ENCODE measurements around the gene ZSWIM1. TPM values are rescaled to one million over a fixed set of nuclear protein-coding genes. Genes with fewer than 3 reads are reported as not detected.

Gene ZSWIM1
- total and polyA plus RNA-seq, 12 donors = 3.8 to 12.0 (median 9.8) TPM

DNA sequence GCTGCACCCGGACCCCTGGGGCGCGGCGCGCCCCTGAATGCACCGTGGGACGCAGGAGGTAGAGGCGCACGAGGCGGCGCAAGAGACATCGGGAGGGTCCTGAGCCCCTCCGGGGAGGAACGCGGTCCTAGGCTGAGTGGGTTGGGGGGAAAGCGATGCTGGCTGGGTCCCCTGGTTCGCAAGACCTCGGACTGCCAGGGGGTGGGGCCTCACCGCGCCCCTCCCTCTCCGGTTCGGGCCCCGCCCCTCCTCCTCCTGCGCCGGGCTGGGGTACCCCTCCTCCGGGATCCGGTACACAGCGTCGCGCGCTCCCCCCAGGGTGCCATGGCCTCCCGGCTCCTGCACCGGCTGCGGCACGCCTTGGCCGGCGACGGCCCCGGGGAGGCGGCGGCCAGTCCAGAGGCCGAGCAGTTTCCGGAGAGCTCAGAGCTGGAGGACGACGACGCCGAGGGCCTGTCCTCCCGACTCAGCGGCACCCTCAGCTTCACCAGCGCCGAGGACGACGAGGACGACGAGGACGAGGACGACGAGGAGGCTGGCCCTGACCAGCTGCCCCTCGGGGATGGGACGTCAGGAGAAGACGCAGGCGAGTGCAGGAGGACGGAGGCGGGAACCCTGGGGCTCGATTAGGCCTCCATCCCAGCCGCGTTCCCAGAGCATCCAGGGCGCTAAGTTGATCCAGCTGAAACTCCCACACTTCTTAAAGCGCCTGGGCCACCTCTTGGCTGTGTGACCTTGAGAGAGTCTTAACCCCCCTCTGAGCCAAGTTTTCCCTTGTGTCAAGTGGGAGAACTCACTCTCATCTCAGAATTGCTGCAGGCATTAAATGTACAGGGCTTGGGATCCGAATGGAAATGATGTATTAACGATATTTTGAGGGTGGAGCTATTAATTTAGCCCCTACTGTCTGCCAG is 46.9 kb upstream of the ZSWIM1 start:
- Histone ChIP-seq H3K4me3 (peak overlapping the region; percentile 49 to 90 (median 75)), H3K4me1 (peaks cover 7 to 50% (median 35%) of the 10 kb centered on the region in 9 donors), H3K36me3 (peaks cover 0 to 37% (median 0%) of the 10 kb centered on the region in 9 donors), H3K9me3 (no peaks in the 10 kb centered on the region), H3K27ac (peak overlapping the region; percentile 78 to 99 (median 95)), H3K27me3 (no peaks in the 10 kb centered on the region)
- peak; percentile 81 to 91 (median 87) for ATAC-seq
- intact Hi-C loops (cut with DNase I) = loop anchor here in 3 of 10 donors (2.0 to 10.0 kb wide), 4 partner anchors 23 to 141 kb away; partner anchors contain the start of genes ACOT8 (in 1 of the 3), SPATA25 (in 1 of the 3), ZNF335 (in 1 of the 3) and ZSWIM1 (in 1 of the 3)
- TF ChIP-seq CTCF (IDR thresholded peaks at IDR 0.05) = no peak
- DNase-seq = peak; percentile 80 to 83
- 2% methylated on average over 63 to 70 of the region's 71 CpGs for WGBS, 2 donors

DNA sequence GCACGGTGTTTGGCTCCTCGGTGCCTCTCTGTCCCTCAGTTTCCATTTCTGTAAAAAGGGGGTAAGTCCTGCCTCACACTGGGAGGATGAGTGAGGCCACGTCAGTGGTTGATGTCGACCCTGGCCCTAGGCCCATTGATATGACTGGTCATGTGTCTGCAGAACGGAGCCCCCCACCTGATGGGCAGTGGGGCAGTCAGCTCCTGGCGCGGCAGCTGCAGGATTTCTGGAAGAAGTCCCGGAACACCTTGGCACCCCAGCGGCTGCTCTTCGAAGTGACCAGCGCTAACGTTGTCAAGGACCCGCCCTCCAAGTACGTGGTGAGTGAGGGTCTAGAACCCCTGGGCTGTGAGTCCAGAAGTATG is 46.2 kb upstream of the ZSWIM1 start:
- Histone ChIP-seq H3K27ac (peak overlapping the region; percentile 78 to 99 (median 95)), H3K27me3 (no peaks in the 10 kb centered on the region), H3K9me3 (no peaks in the 10 kb centered on the region), H3K36me3 (peaks cover 0 to 43% (median 0%) of the 10 kb centered on the region in 9 donors), H3K4me1 (peaks cover 7 to 50% (median 35%) of the 10 kb centered on the region in 9 donors), H3K4me3 (peak overlapping the region; percentile 49 to 90 (median 75))
- 54 to 62% methylated on average over 14 of the region's 14 CpGs for WGBS, 2 donors
- TF ChIP-seq CTCF (IDR thresholded peaks at IDR 0.05) = no peak
- intact Hi-C loops (cut with DNase I) = loop anchor here in 3 of 10 donors (2.0 to 10.0 kb wide), 4 partner anchors 22 to 140 kb away; partner anchors contain the start of genes ACOT8 (in 1 of the 3), SPATA25 (in 1 of the 3), ZNF335 (in 1 of the 3) and ZSWIM1 (in 1 of the 3)
- ATAC-seq (no peak), DNase-seq (peak in 1 of 2 donors; percentile 23)

- peaks cover 0 to 49% (median 0%) of the 10 kb centered on the region in 9 donors for H3K36me3 ChIP-seq
- H3K4me1 ChIP-seq = peaks cover 7 to 50% (median 35%) of the 10 kb centered on the region in 9 donors
- TF ChIP-seq CTCF (IDR thresholded peaks at IDR 0.05) = peak in 1 of 9 donors; percentile 6
- DNase-seq (no peak), ATAC-seq (no peak)
- no peaks in the 10 kb centered on the region for H3K27me3 ChIP-seq
- H3K4me3 ChIP-seq = peak overlapping the region in 9 of 10 donors; percentile 49 to 90 (median 75)
- H3K27ac ChIP-seq = peak overlapping the region in 9 of 10 donors; percentile 92 to 99 (median 96)
- WGBS, 2 donors = 59 to 62% methylated on average over 3 of the region's 3 CpGs
- no peaks in the 10 kb centered on the region for H3K9me3 ChIP-seq
- intact Hi-C loops (cut with DNase I) = loop anchor here in 3 of 10 donors (2.0 to 10.0 kb wide), 4 partner anchors 21 to 139 kb away; partner anchors contain the start of genes ACOT8 (in 1 of the 3), SPATA25 (in 1 of the 3), ZNF335 (in 1 of the 3) and ZSWIM1 (in 1 of the 3)
Observed at GRCh38 chr20:45835329-45835765, 45.7 kb upstream of the ZSWIM1 start.

DNA sequence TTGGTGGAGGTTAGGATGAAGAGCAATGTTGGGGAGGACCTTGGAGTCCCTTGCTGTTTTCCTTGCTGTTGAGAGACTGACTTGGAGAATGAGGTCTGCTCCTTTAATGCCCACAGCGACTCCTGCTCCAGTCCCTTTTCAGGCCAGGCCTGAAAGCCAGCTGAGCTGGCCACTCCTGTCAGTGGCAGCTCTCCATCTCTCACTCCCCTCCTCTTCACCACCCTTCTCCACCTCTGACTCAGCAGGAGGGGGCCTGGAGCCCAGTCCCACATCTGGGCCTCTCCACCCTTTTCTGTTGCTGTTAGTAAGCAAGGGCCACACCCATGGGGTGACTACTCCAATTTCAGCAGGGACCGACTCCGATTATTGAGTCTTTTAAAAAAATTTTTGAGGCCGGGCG is 45.2 kb upstream of the ZSWIM1 start:
- Histone ChIP-seq H3K4me3 (peak overlapping the region in 8 of 10 donors; percentile 67 to 90 (median 75)), H3K27me3 (no peaks in the 10 kb centered on the region), H3K27ac (peak overlapping the region in 8 of 10 donors; percentile 92 to 99 (median 95)), H3K4me1 (peaks cover 7 to 50% (median 35%) of the 10 kb centered on the region in 9 donors), H3K36me3 (peaks cover 0 to 54% (median 3%) of the 10 kb centered on the region in 9 donors), H3K9me3 (no peaks in the 10 kb centered on the region)
- ATAC-seq = peak in 6 of 8 donors; percentile 6 to 60 (median 24)
- intact Hi-C loops (cut with DNase I) = loop anchor here in 3 of 10 donors (2.0 to 10.0 kb wide), 4 partner anchors 21 to 139 kb away; partner anchors contain the start of genes ACOT8 (in 1 of the 3), SPATA25 (in 1 of the 3), ZNF335 (in 1 of the 3) and ZSWIM1 (in 1 of the 3)
- DNase-seq = peak; percentile 44 to 59
- no peak for TF ChIP-seq CTCF (IDR thresholded peaks at IDR 0.05)
- WGBS, 2 donors = 74 to 89% methylated on average over 5 of the region's 5 CpGs
